Measurements from ENCODE around the gene CUX1.
"Not testable (repeated sequence)": the region's sequence is repeated elsewhere in the genome, so short reads cannot be mapped to it uniquely, and the experiment has no call there.

The CUX1 gene

GRCh38 chr7:102178410-102178809 lies 361.0 kb downstream of the CUX1 start:
- H3K36me3 ChIP-seq (ENCODE audit: low read depth), result peaks cover 8% of the 10 kb centered on the region
- ATAC-seq (ENCODE audit: low read depth), result no peak
- no peak overlapping the region for H3K4me3 ChIP-seq (ENCODE audit: severe bottlenecking)
- no peaks in the 10 kb centered on the region for H3K4me1 ChIP-seq (ENCODE audit: insufficient read depth, poor library complexity, severe bottlenecking)
- TF ChIP-seq, protein P1, sequence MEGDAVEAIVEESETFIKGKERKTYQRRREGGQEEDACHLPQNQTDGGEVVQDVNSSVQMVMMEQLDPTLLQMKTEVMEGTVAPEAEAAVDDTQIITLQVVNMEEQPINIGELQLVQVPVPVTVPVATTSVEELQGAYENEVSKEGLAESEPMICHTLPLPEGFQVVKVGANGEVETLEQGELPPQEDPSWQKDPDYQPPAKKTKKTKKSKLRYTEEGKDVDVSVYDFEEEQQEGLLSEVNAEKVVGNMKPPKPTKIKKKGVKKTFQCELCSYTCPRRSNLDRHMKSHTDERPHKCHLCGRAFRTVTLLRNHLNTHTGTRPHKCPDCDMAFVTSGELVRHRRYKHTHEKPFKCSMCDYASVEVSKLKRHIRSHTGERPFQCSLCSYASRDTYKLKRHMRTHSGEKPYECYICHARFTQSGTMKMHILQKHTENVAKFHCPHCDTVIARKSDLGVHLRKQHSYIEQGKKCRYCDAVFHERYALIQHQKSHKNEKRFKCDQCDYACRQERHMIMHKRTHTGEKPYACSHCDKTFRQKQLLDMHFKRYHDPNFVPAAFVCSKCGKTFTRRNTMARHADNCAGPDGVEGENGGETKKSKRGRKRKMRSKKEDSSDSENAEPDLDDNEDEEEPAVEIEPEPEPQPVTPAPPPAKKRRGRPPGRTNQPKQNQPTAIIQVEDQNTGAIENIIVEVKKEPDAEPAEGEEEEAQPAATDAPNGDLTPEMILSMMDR (IDR thresholded peaks at IDR 0.05; ENCODE audit: poor library complexity, severe bottlenecking), result no peak
- H3K27ac ChIP-seq (ENCODE audit: poor library complexity, severe bottlenecking), result no peak overlapping the region
- H3K9me3 ChIP-seq (ENCODE audit: severe bottlenecking), result no peaks in the 10 kb centered on the region
- no peaks in the 10 kb centered on the region for H3K27me3 ChIP-seq (ENCODE audit: insufficient read depth, poor library complexity, severe bottlenecking)
- DNase-seq (ENCODE audit: low spot score), result no peak

DNA sequence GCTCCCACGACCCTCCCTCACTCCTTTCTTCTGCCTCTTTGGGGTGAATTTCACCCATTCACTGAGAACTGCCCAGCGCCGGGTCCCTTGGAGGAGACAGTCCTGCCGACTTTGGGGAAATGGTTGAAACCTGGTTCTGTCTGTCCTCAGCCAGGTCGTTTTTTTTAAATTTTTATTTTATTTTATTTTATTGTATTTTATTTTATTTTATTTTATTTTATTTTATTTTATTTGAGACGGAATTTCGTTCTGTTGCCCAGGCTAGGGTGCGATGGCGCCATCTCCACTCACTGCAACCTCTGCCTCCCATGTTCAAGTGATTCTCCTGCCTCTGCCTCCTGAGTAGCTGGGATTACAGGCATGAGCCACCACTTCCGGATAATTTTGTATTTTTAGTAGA lies 363.3 kb downstream of the CUX1 start:
- ATAC-seq (ENCODE audit: low read depth) (no peak), DNase-seq (ENCODE audit: low spot score) (no peak)
- no peak overlapping the region for H3K27ac ChIP-seq (ENCODE audit: poor library complexity, severe bottlenecking)
- H3K4me3 ChIP-seq (ENCODE audit: severe bottlenecking), result no peak overlapping the region
- no peaks in the 10 kb centered on the region for H3K9me3 ChIP-seq (ENCODE audit: severe bottlenecking)
- TF ChIP-seq, protein P1 (IDR thresholded peaks at IDR 0.05; ENCODE audit: poor library complexity, severe bottlenecking), result no peak
- H3K4me1 ChIP-seq (ENCODE audit: insufficient read depth, poor library complexity, severe bottlenecking), result no peaks in the 10 kb centered on the region
- H3K36me3 ChIP-seq (ENCODE audit: low read depth), result peaks cover 8% of the 10 kb centered on the region
- no peaks in the 10 kb centered on the region for H3K27me3 ChIP-seq (ENCODE audit: insufficient read depth, poor library complexity, severe bottlenecking)

DNA sequence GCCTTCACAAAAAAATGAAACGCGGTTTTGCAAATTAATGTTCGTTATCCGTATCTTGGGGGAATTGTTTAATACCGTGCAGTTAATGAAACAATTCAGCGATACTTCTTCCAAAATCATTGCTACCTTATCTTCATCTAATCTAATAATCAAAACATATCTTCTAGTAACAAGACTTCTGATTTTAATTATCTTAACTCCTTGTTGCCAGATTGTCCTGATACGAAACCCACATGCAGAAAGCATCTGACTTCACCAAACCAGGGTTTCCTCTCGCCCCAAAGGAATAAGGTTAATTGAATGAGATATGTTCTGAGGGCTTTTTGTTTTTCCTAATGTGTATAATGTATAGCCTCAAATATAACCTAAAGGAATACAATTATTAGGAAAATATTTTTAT lies 364.1 kb downstream of the CUX1 start:
- ATAC-seq (ENCODE audit: low read depth), result no peak
- Histone ChIP-seq H3K9me3 (ENCODE audit: severe bottlenecking) (no peaks in the 10 kb centered on the region), H3K27me3 (ENCODE audit: insufficient read depth, poor library complexity, severe bottlenecking) (no peaks in the 10 kb centered on the region), H3K4me1 (ENCODE audit: insufficient read depth, poor library complexity, severe bottlenecking) (no peaks in the 10 kb centered on the region), H3K4me3 (ENCODE audit: severe bottlenecking) (no peak overlapping the region), H3K27ac (ENCODE audit: poor library complexity, severe bottlenecking) (no peak overlapping the region), H3K36me3 (ENCODE audit: low read depth) (peaks cover 8% of the 10 kb centered on the region)
- TF ChIP-seq, protein P1 (IDR thresholded peaks at IDR 0.05; ENCODE audit: poor library complexity, severe bottlenecking), result no peak
- no peak for DNase-seq (ENCODE audit: low spot score)

DNA sequence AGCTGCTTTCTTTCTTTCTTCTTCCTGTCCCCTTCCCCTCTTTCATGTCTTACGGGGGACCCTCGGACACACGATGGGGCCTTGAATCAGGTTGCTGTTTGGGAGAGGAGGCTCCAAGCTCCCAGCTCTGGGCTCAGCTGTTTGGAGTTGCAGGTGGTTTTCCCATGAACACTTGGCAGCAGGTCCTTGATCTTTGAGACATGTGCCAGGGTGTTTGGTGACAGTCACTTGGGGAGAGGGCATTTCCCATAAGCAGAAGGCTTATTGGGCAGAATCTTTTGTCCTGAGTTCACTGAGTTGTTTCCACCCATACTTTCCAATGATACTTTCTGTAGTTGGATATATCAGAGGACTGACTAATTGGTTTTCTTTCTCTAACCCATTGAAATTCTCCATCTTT lies 364.6 kb downstream of the CUX1 start:
- no peaks in the 10 kb centered on the region for H3K27me3 ChIP-seq (ENCODE audit: insufficient read depth, poor library complexity, severe bottlenecking)
- no peak for ATAC-seq (ENCODE audit: low read depth)
- TF ChIP-seq, protein P1 (IDR thresholded peaks at IDR 0.05; ENCODE audit: poor library complexity, severe bottlenecking), result no peak
- no peak overlapping the region for H3K4me3 ChIP-seq (ENCODE audit: severe bottlenecking)
- H3K27ac ChIP-seq (ENCODE audit: poor library complexity, severe bottlenecking), result no peak overlapping the region
- H3K4me1 ChIP-seq (ENCODE audit: insufficient read depth, poor library complexity, severe bottlenecking), result no peaks in the 10 kb centered on the region
- H3K9me3 ChIP-seq (ENCODE audit: severe bottlenecking), result no peaks in the 10 kb centered on the region
- H3K36me3 ChIP-seq (ENCODE audit: low read depth), result peaks cover 8% of the 10 kb centered on the region
- no peak for DNase-seq (ENCODE audit: low spot score)

DNA sequence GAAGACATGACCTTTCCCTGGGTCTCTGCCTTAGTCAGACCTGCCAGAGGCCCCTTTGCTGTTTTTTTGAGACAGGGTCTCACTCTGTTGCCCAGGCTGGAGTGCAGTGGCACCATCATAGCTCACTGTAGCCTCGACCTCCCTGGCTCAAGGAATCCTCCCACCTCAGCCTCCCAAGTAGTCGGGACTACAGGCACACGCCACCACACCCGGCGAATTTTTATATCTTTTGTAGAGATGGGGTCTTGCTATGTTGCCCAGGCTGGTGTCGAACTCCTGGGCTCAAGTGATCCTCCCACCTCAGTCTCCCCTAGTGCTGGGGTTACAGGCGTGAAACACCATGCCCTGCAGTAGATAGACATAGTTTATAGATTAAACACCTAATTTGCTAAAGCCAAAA lies 366.4 kb downstream of the CUX1 start:
- not testable (repeated sequence) for ATAC-seq (ENCODE audit: low read depth); H3K9me3 ChIP-seq (ENCODE audit: severe bottlenecking); H3K27me3 ChIP-seq (ENCODE audit: insufficient read depth, poor library complexity, severe bottlenecking); H3K4me1 ChIP-seq (ENCODE audit: insufficient read depth, poor library complexity, severe bottlenecking); H3K27ac ChIP-seq (ENCODE audit: poor library complexity, severe bottlenecking); H3K4me3 ChIP-seq (ENCODE audit: severe bottlenecking); DNase-seq (ENCODE audit: low spot score); H3K36me3 ChIP-seq (ENCODE audit: low read depth)

All from RWPE2 (cell line).